GM12878 (cell line): ENCODE data around the gene TSPAN5. TPM values are rescaled to one million over a fixed set of nuclear protein-coding genes. Genes with fewer than 3 reads are reported as not detected.

Source experiments
- ATAC-seq: fragments of 200-7000 bp; cut with Tn5 transposase; 3 replicates; pipeline ENCODE4 v1.9.1; 2020; ENCODE audit warnings: mild to moderate bottlenecking, moderate library complexity
- BruUV-seq: library from RNA; stranded (reverse); fragments of 400-500 nt; replicated peaks from 2 replicates; lab custom pipeline; 2021; lab: Mats Ljungman, UMichigan
- CTCF ChIA-PET: fragments of 300-600 bp; sonication (Branson Sonifier 250); formaldehyde crosslinking; extraction: SDS; loops from one replicate; lab custom pipeline; 2021; ENCODE audit warnings: inconsistent platforms; lab: Yijun Ruan, JAX
- POLR2A ChIA-PET: fragments of 350-600 bp; formaldehyde crosslinking; extraction: SDS; loops from one replicate; lab custom pipeline; 2021; ENCODE audit warnings: inconsistent platforms; lab: Charles Lee
- RAD21 ChIA-PET: fragments of 300-600 bp; sonication (Branson Sonifier 250); formaldehyde crosslinking; loops from one replicate; lab custom pipeline; 2023; ENCODE audit warnings: antibody characterized with exemption; ENCODE audit not compliant: unreplicated experiment; lab: Charles Lee
- SMC1A ChIA-PET: fragments of 300-600 bp; sonication (Branson Sonifier 250); formaldehyde crosslinking; loops from one replicate; lab custom pipeline; 2023; ENCODE audit not compliant: unreplicated experiment, uncharacterized antibody; lab: Charles Lee
- DNase-seq: peaks from one replicate; pipeline ENCODE4 v3.0.0-alpha.2; 2011; ENCODE audit warnings: low read depth, low spot score
- FAIRE-seq: peaks from 3 replicates; lab custom pipeline; 2011; peaks lifted over from hg19 to GRCh38; lab: Jason Lieb, UNC
- H2AFZ ChIP-seq: 2 replicates; pipeline ENCODE4 v1.6.0; 2011; ENCODE audit warnings: low read depth, low read length, control low read depth; ENCODE audit not compliant: control insufficient read depth
- H3K27ac ChIP-seq: 2 replicates; pipeline ENCODE4 v1.5.1; 2011; ENCODE audit warnings: control low read depth; ENCODE audit not compliant: control insufficient read depth, insufficient read depth
- H3K27me3 ChIP-seq, 2 experiments: replicated peaks in 1 of 2; 2 replicates each; pipeline versions ENCODE4 v1.6.0 to v1.6.1; 2011; ENCODE audit warnings: low read length in 1 of 2; ENCODE audit not compliant: control insufficient read depth in 2 of 2, insufficient read depth in 2 of 2
- H3K36me3 ChIP-seq, 2 experiments: 2 replicates each; pipeline ENCODE4 v1.5.1; 2011; ENCODE audit warnings: low read length in 1 of 2; ENCODE audit not compliant: control insufficient read depth in 2 of 2, insufficient read depth in 2 of 2
- H3K4me1 ChIP-seq: 2 replicates; pipeline ENCODE4 v1.6.1; 2011; ENCODE audit warnings: mild to moderate bottlenecking, low read length, moderate library complexity, mixed read lengths; ENCODE audit not compliant: control insufficient read depth, insufficient read depth
- H3K4me2 ChIP-seq: 2 replicates; pipeline ENCODE4 v1.6.0; 2011; ENCODE audit warnings: control low read depth; ENCODE audit not compliant: control insufficient read depth, insufficient read depth
- H3K4me3 ChIP-seq: fragments of 200-600 bp; sonication (generic); 2 replicates; pipeline ENCODE4 v1.5.1; 2016
- H3K79me2 ChIP-seq: 2 replicates; pipeline ENCODE4 v1.6.0; 2011; ENCODE audit warnings: low read length; ENCODE audit not compliant: control insufficient read depth, insufficient read depth
- H3K9ac ChIP-seq: 2 replicates; pipeline ENCODE4 v1.8.0; 2011; ENCODE audit warnings: low read length, control low read depth, mixed read lengths; ENCODE audit not compliant: control insufficient read depth, insufficient read depth
- H3K9me3 ChIP-seq: replicated peaks from 3 replicates; pipeline ENCODE4 v1.5.1; 2011; ENCODE audit warnings: mild to moderate bottlenecking, low read length; ENCODE audit not compliant: control insufficient read depth, insufficient read depth
- H4K20me1 ChIP-seq: 2 replicates; pipeline ENCODE4 v1.6.0; 2011; ENCODE audit not compliant: control insufficient read depth, insufficient read depth
- ASH2L ChIP-seq: fragments of 300-600, 200-600 bp; sonication (generic); IDR thresholded peaks from 2 replicates; pipeline ENCODE4 v1.6.1; 2017; ENCODE audit warnings: low read depth, mild to moderate bottlenecking, borderline replicate concordance
- FOXM1 ChIP-seq: IDR thresholded peaks from 2 replicates; pipeline ENCODE4 v1.6.1; 2012; ENCODE audit warnings: low read depth, mild to moderate bottlenecking, inconsistent platforms, low read length, moderate library complexity
- HDAC2 ChIP-seq: fragments of 200-600 bp; sonication (generic); IDR thresholded peaks from 2 replicates; pipeline ENCODE4 v1.6.1; 2017
- IRF4 ChIP-seq: IDR thresholded peaks from 2 replicates; pipeline ENCODE4 v1.6.1; 2011; ENCODE audit warnings: low read depth, low read length
- JUNB ChIP-seq: IDR thresholded peaks from 2 replicates; pipeline ENCODE4 v1.6.1; 2016; ENCODE audit warnings: antibody characterized with exemption, mild to moderate bottlenecking
- MYB ChIP-seq: fragments of 150-350 bp; IDR thresholded peaks from 2 replicates; pipeline ENCODE4 v1.6.1; 2014; ENCODE audit warnings: mild to moderate bottlenecking, low read depth, low read length, borderline replicate concordance
- SIN3A ChIP-seq: IDR thresholded peaks from 2 replicates; pipeline ENCODE4 v1.6.1; 2012; ENCODE audit warnings: low read depth, low read length, improper control_type of control experiment
- TCF7 ChIP-seq: IDR thresholded peaks from 2 replicates; pipeline ENCODE4 v1.6.1; 2014; ENCODE audit warnings: antibody characterized with exemption, borderline replicate concordance
- ZNF217 ChIP-seq: fragments of 450-650 bp; IDR thresholded peaks from 2 replicates; pipeline ENCODE4 v1.6.1; 2017; ENCODE audit warnings: antibody characterized with exemption, mild to moderate bottlenecking
- WGBS: methylation state at CpG from one replicate; pipeline ENCODE4 v1.1.6; 2016; ENCODE audit warnings: low lambda C conversion rate; ENCODE audit not compliant: insufficient replicate concordance, insufficient coverage; ENCODE audit errors: missing lambda C conversion rate; 5-methylcytosine and 5-hydroxymethylcytosine counted together
- in situ Hi-C: fragments of 300-500 bp; cut with MboI; formaldehyde crosslinking; loops from 9 replicates; pipeline ENCODE4 v1.14.3; 2018; ENCODE audit warnings: mixed read lengths
- intact Hi-C: fragments of 100-400 bp; cut with micrococcal nuclease; formaldehyde crosslinking; loops from one replicate; pipeline ENCODE4 v1.14.2; 2022; ENCODE audit not compliant: unreplicated experiment
- polyA plus RNA-seq, 11 experiments: library from polyadenylated mRNA; depleted of rRNA in 4 of 11; unstranded in 6 of 11; stranded (reverse) in 5 of 11; fragments of >200 nt; fragmentation: Nextera tagmentation in 4 of 11; fragmentation: Illumina TruSeq in 1 of 11; extraction: Ambion mirVana in 4 of 11; extraction: Trizol in 1 of 11; gene quantifications; 1 replicate in 1 of 11; 2 replicates in 10 of 11; pipeline versions ENCODE4 v1.2.1 to v1.2.3, GENCODE V29; 2011 to 2016; ENCODE audit warnings: inconsistent platforms in 2 of 11, missing spikeins in 2 of 11, low read depth in 1 of 11
- total RNA-seq, 4 experiments: library from RNA; depleted of rRNA in 3 of 4; stranded (reverse); fragments of >200 nt in 3 of 4; fragmentation: Illumina TruSeq in 1 of 4; extraction: Trizol in 1 of 4; gene quantifications; 2 replicates each; pipeline versions ENCODE4 v1.2.1 to v1.2.3, GENCODE V29; 2013 to 2021
- TF ChIP-seq, protein P1 (sequence below): fragments of 450-650 bp; formaldehyde crosslinking; IDR thresholded peaks from 2 replicates; pipeline ENCODE4 v1.4.0; 2020; ENCODE audit warnings: mild to moderate bottlenecking, moderate library complexity
- TF ChIP-seq, protein P2 (sequence below): fragments of 450-650 bp; IDR thresholded peaks from 2 replicates; pipeline ENCODE4 v1.6.1; 2017; ENCODE audit warnings: borderline replicate concordance

TSPAN5 gene
- total and polyA plus RNA-seq, 10 of the 15 experiments (the other 5 are each of a cell fraction or from before 2014, with no cell fraction given): 0.09 to 8.2 (median 0.27) TPM

DNA sequence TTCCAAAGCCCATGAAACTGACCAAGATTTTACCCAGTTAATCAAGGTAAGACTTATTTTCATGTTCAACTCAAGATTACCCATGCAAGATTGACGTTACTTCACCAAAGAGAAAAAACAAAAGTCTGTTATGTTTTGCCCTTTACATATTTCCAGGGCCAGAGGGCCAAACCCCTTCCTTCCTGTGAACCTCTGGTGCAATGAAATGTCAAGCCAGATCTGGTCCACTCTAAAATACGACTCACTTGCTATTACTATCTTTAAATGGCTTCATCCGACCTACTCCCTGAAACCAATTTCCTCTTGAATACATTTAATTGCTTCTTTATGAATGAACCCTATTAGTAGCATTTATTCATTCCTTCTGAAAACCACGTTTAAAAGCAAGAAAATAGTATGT is 33.0 kb downstream of the TSPAN5 start:
- Histone ChIP-seq H3K9me3 (no peaks in the 10 kb centered on the region), H2AFZ (no peak overlapping the region), H3K4me1 (no peaks in the 10 kb centered on the region), H3K79me2 (no peaks in the 10 kb centered on the region), H4K20me1 (no peaks in the 10 kb centered on the region), H3K36me3 (no peaks in the 10 kb centered on the region)
- DNase-seq (no peak), ATAC-seq (no peak), FAIRE-seq (no peak)
- BruUV-seq: no TSS peak
- TF ChIP-seq, protein P1, sequence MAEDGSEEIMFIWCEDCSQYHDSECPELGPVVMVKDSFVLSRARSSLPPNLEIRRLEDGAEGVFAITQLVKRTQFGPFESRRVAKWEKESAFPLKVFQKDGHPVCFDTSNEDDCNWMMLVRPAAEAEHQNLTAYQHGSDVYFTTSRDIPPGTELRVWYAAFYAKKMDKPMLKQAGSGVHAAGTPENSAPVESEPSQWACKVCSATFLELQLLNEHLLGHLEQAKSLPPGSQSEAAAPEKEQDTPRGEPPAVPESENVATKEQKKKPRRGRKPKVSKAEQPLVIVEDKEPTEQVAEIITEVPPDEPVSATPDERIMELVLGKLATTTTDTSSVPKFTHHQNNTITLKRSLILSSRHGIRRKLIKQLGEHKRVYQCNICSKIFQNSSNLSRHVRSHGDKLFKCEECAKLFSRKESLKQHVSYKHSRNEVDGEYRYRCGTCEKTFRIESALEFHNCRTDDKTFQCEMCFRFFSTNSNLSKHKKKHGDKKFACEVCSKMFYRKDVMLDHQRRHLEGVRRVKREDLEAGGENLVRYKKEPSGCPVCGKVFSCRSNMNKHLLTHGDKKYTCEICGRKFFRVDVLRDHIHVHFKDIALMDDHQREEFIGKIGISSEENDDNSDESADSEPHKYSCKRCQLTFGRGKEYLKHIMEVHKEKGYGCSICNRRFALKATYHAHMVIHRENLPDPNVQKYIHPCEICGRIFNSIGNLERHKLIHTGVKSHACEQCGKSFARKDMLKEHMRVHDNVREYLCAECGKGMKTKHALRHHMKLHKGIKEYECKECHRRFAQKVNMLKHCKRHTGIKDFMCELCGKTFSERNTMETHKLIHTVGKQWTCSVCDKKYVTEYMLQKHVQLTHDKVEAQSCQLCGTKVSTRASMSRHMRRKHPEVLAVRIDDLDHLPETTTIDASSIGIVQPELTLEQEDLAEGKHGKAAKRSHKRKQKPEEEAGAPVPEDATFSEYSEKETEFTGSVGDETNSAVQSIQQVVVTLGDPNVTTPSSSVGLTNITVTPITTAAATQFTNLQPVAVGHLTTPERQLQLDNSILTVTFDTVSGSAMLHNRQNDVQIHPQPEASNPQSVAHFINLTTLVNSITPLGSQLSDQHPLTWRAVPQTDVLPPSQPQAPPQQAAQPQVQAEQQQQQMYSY (CRISPR knock-in tag): no peak
- no peak for TF ChIP-seq ZNF217
- no peak for TF ChIP-seq JUNB
- TF ChIP-seq SIN3A: no peak
- no peak for TF ChIP-seq ASH2L
- no peak for TF ChIP-seq FOXM1
- no peak for TF ChIP-seq HDAC2
- TF ChIP-seq, protein P2, sequence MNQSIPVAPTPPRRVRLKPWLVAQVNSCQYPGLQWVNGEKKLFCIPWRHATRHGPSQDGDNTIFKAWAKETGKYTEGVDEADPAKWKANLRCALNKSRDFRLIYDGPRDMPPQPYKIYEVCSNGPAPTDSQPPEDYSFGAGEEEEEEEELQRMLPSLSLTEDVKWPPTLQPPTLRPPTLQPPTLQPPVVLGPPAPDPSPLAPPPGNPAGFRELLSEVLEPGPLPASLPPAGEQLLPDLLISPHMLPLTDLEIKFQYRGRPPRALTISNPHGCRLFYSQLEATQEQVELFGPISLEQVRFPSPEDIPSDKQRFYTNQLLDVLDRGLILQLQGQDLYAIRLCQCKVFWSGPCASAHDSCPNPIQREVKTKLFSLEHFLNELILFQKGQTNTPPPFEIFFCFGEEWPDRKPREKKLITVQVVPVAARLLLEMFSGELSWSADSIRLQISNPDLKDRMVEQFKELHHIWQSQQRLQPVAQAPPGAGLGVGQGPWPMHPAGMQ: no peak
- TF ChIP-seq TCF7: no peak
- no peak for TF ChIP-seq MYB
- TF ChIP-seq IRF4: no peak
- TF ChIP-seq, all 136 proteins: peak for 0
- intact Hi-C loops (no loop called here), in situ Hi-C loops (no loop called here)
- ChIA-PET RAD21 (no interaction called here), POLR2A (interaction anchor here (1.2 kb wide), 1 partner anchor 15 kb away, joined by 4 read pairs; no protein-coding TSS in a partner anchor), SMC1A (interaction anchor here (1.1 to 1.5 kb wide), 2 partner anchors 22 to 158 kb away, joined by 3 to 5 read pairs; no protein-coding TSS in a partner anchor), CTCF (interaction anchor here (1.3 to 1.6 kb wide), 2 partner anchors 65 to 158 kb away, joined by 3 to 4 read pairs; no protein-coding TSS in a partner anchor)
- 12% methylated on average over 4 of the region's 4 CpGs for WGBS
- Histone ChIP-seq H3K27me3 (no peaks in the 10 kb centered on the region), H3K4me2 (no peak overlapping the region), H3K9ac (no peak overlapping the region), H3K27ac (no peak overlapping the region), H3K4me3 (no peak overlapping the region)
